HG02610 (cell line): ENCODE data around the gene TMEM145.
"Not testable (repeated sequence)": the region's sequence is repeated elsewhere in the genome, so short reads cannot be mapped to it uniquely, and the experiment has no call there.

ENCODE experiments used
- ATAC-seq: cut with Tn5 transposase; IDR thresholded peaks from one replicate; pipeline ENCODE4 v1.9.1; 2021; ENCODE audit warnings: mild to moderate bottlenecking, moderate library complexity; ENCODE audit not compliant: unreplicated experiment

Gene TMEM145

DNA sequence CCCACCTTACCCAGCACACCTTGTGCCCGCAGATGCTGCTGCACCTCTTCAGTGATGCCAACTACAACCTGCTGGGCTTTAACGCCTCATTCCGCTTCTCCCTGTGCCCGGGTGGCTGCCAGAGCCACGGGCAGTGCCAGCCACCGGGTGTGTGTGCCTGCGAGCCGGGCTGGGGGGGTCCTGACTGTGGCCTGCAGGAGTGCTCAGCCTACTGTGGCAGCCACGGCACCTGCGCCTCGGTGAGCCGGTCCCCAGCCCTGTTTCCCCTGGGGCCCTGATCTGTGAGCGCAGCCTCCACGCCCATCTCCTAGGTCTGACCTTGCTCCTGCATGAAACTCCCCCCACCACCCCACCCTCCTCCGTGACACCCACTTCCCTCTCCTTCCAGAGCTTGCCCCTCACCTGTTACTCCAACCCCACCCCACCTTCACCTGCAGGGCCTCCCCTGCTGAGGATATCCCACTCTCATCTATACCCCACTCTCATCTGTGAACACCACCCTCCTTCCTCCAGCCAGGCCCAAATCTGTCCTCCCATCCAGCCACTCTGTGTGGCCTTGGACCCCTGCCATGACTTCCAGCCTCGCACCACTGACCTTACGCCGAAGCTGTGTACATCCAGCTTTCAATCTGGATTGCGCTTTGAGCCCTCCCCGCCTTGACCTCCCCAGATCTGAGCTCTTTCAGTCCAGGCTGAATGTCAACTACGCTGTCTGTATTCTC, 21.0 kb downstream of the TMEM145 start:
- ATAC-seq = no peak

DNA sequence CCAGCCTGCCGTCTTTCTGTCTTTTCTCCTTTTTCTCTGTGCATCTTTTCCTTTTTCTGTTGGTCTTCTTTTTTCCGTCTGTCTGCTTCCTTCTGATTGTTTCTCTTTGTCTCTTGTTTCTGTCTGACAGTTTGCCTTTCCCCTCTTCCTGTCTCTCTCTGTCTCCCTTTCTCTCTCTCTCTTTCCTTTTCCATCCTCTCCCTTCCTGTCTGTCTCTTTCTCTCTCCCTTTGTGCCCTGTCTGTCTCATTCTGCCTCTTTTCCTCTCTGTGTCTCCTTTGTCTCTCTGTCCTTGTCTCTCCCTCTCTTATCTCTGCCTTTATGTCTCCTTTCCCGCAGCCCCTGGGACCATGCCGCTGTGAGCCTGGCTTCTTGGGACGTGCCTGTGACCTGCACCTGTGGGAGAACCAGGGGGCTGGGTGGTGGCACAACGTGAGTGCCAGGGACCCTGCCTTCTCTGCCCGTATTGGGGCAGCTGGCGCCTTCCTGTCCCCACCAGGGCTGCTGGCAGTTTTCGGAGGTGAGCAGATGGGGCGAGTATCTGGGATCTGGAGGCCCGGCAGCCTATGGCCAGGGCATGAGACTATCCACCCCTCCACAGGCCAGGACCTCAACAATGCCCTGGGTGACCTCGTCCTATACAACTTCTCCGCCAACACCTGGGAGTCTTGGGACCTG, 21.7 kb downstream of the TMEM145 start:
- ATAC-seq = no peak

DNA sequence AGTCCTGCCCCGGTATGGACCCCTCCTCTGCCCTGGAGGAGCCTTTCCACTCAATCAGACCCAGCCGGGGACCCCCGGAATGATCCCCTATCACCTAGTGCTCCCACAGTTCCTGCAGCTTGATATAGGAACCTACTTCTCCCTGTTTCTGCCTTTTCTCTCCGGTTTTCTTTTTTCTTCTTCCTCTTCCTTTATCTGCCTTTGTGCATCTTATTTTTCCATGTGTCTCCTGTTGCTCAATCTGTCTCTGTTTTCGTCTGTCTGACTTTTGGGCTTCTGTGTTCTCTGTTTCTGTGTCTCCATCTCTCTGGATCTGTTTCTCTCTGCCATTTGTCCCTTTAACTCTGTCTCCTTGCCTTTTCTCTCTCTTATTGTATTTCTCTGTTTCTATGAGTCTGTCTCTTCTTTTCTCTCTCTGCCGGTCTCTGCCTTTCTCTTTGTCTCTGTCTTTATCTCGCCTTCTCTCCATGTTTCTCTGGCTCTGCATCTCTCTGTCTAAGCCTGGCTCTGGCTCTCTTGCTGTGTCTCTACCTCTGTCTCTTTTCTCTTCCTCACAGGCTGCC, 22.3 kb downstream of the TMEM145 start:
- no peak for ATAC-seq

DNA sequence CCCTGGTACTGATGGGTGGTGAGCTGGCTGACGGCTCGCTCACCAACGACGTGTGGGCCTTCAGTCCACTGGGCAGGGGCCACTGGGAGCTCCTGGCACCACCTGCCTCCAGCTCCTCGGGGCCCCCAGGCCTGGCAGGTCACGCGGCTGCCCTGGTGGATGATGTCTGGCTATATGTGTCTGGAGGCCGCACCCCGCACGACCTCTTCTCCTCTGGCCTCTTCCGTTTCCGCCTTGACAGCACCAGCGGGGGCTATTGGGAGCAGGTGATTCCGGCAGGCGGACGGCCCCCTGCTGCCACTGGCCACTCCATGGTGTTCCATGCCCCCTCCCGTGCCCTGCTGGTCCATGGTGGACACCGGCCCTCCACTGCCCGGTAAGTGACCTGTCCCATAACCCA, 22.9 kb downstream of the TMEM145 start:
- ATAC-seq = no peak

DNA sequence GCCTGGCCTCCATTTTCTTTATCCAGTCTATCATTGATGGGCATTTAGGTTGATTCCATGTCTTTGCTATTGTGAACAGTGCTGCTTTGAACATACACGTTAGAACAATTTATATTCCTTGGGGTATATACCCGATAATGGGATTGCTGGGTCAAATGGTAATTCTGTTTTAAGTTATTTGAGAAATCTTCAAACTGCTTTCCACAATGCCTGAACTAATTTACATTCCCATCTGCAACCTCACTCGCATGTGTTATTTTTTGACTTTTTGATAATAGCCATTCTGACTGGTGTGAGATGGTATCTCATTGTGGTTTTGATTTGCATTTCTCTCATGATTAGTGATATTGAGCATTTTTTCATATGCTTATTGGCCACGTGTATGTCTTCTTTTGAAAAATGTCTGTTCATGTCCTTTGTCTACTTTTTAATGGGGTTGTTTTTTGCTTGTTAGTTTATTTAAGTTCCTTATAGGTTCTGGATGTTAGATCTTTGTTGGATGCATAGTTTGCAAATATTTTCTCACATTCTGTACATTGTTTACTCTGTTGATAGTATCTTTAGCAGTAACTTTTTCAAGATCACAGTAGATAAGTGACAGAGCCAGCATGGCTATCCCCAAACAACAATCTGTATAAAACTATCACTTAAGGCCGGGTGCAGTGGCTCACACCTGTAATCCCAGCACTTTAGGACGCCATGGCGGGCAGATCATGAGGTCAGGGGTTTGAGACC, 26.2 kb downstream of the TMEM145 start:
- not testable (repeated sequence) for ATAC-seq

DNA sequence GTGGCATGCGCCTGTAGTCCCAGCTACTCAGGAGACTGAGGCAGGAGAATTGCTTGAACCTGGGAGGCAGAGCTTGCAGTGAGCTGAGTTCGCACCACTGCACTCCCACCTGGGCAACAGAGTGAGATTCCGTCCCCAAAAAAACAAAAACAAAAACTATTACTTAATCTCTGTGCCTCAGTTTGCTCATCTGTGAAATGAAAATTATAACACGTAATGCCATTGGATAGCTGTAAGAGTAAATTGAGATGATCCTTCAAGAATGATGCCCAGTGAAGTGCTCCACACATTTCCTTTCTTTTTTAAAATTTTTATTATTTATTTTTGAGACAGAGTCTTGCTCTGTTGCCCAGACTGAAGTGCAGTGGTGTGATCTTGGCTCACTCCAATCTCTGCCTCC, 26.8 kb downstream of the TMEM145 start:
- ATAC-seq = not testable (repeated sequence)

DNA sequence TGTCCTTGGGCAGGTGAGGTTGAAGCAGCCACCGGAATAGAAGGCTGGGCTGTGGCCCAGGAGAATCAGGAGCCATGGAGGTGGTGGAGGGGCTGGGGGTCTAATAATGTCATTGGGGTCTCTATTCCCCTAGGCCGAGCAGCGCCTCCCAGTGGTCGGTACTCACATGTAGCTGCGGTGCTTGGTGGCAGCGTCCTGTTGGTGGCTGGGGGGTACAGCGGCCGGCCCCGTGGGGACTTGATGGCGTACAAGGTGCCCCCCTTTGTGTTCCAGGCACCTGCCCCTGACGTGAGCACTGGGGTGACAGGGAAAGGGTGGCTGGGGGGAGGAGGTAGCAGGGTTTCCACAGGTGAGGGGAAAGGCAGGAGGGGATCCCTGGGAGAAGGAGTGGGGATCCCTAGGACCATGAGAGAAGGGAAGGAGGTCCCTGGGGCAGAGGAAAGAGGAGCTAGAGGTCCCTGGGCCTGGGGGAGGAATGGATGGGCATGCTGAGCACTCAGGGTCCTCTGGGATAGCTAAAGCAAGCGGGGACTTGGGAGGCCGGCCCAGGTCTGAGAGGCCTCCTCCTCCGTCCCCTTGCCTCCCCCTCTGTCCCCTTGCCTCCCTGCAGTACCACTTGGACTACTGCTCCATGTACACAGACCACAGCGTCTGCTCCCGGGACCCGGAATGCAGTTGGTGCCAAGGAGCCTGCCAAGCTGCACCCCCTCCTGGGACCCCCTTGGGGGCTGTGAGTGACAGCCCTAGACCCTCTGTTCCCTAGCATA, 30.4 kb downstream of the TMEM145 start:
- ATAC-seq = no peak

- no peak for ATAC-seq
Observed at GRCh38 chr19:42344336-42344893, 31.3 kb downstream of the TMEM145 start.

- no peak for ATAC-seq
Observed at GRCh38 chr19:42345191-42345812, 32.2 kb downstream of the TMEM145 start.

GRCh38 chr19:42348211-42348610, 35.1 kb downstream of the TMEM145 start:
- no peak for ATAC-seq

- ATAC-seq = no peak
Observed at GRCh38 chr19:42349378-42350107, 36.4 kb downstream of the TMEM145 start.

- ATAC-seq = no peak
Observed at GRCh38 chr19:42350417-42350816, 37.3 kb downstream of the TMEM145 start.

DNA sequence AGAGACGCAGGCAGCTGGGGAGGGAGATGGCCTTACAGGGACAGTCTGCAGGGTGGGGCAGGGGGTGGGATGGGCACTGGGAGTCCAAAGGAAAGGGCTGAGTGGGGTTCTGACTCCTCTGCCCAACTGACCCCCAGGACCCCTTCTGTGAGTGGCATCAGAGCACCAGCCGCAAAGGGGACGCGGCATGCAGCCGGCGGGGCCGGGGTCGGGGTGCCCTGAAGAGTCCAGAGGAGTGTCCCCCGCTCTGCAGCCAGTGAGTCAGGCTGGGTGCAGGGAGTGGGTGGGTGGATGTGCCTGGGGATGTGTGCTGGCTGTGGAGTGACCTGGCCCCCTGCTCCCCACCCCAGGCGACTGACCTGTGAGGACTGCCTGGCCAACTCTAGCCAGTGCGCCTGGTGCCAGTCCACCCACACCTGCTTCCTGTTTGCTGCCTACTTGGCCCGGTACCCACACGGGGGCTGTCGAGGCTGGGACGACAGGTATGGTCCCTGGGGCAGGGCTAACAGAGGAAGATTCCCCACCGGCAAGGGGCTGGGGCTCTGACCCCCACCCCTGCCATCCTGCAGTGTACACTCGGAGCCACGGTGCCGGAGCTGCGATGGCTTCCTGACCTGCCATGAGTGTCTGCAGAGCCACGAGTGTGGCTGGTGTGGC, 38.1 kb downstream of the TMEM145 start:
- no peak for ATAC-seq

- ATAC-seq = no peak
Observed at GRCh38 chr19:42352301-42353259, 39.5 kb downstream of the TMEM145 start.

DNA sequence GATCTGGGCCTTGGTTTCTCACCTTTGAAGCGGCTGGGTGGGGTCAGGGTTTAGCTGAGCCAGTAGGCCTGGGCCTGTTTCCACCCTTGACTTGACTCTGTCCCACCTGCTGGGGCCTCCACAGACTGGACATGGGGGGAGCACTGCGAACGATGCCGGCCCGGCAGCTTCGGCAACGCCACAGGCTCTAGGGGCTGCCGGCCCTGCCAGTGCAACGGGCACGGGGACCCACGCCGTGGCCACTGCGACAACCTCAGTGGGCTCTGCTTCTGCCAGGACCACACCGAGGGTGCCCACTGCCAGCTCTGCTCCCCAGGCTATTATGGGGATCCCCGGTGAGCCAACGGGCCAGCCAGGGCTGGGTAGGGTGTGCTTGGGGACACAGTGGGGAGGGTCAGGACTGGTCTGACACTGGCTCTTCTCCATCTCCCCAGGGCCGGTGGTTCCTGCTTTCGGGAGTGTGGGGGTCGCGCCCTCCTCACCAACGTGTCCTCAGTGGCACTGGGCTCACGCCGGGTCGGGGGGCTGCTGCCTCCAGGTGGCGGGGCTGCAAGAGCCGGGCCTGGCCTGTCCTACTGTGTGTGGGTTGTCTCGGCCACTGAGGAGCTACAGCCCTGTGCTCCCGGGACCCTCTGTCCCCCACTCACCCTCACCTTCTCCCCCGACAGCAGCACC, 40.4 kb downstream of the TMEM145 start:
- no peak for ATAC-seq

GRCh38 chr19:42355896-42356295, 42.8 kb downstream of the TMEM145 start:
- no peak for ATAC-seq

DNA sequence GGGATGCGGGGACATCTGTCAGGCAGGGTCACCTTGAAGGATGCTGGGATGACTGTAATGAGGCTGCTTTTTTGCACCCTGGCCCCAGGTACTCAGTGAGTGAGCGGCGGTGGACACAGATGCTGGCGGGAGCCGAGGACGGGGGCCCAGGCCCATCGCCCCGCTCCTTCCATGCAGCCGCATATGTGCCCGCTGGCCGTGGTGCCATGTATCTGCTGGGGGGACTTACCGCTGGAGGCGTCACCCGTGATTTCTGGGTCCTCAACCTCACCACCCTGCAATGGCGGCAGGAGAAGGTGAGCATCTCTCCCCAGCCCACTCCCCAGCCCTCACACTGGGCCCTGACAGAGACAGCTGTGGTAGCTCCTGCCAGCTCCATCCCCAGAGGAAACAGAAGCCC, 43.6 kb downstream of the TMEM145 start:
- ATAC-seq = no peak
